LNCaP clone FGC (cell line): ENCODE data around the gene KRCC1.

Experiments
- DNase-seq: peaks from one replicate; pipeline ENCODE4 v3.0.0-alpha.2; 2011; ENCODE audit warnings: low read depth
- H3K4me3 ChIP-seq: 2 replicates; pipeline ENCODE4 v1.5.1; 2011; ENCODE audit warnings: mild to moderate bottlenecking, low read depth, low read length, control low read depth
- TF ChIP-seq, protein P1 (sequence below): IDR thresholded peaks from 2 replicates; pipeline ENCODE4 v1.5.1; 2012; ENCODE audit warnings: mild to moderate bottlenecking; ENCODE audit not compliant: control insufficient read depth, insufficient read depth; ENCODE audit errors: extremely low read depth

Gene KRCC1

DNA sequence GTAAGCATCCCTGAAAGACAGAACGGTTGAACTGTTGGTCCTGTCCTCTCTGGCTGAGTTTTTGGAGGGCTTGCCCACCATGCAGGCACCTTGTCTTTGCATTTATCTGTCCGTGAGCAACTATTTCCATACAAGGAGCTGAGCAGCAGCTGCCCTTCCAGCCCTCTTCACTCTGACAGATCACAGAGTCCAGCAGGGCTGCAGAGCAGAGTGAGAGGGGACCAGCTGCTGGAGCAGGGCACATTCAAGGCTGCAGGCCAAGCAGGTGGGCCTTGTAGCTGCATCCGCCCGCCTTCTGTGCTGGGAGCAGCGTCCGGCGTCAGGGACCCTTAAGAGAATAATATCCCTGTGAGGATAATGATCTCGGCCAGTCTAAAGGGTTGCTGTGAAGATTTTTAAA, 21.5 kb upstream of the KRCC1 start:
- DNase-seq: no peak
- TF ChIP-seq, protein P1, sequence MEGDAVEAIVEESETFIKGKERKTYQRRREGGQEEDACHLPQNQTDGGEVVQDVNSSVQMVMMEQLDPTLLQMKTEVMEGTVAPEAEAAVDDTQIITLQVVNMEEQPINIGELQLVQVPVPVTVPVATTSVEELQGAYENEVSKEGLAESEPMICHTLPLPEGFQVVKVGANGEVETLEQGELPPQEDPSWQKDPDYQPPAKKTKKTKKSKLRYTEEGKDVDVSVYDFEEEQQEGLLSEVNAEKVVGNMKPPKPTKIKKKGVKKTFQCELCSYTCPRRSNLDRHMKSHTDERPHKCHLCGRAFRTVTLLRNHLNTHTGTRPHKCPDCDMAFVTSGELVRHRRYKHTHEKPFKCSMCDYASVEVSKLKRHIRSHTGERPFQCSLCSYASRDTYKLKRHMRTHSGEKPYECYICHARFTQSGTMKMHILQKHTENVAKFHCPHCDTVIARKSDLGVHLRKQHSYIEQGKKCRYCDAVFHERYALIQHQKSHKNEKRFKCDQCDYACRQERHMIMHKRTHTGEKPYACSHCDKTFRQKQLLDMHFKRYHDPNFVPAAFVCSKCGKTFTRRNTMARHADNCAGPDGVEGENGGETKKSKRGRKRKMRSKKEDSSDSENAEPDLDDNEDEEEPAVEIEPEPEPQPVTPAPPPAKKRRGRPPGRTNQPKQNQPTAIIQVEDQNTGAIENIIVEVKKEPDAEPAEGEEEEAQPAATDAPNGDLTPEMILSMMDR: no peak
- no peak overlapping the region for H3K4me3 ChIP-seq

DNA sequence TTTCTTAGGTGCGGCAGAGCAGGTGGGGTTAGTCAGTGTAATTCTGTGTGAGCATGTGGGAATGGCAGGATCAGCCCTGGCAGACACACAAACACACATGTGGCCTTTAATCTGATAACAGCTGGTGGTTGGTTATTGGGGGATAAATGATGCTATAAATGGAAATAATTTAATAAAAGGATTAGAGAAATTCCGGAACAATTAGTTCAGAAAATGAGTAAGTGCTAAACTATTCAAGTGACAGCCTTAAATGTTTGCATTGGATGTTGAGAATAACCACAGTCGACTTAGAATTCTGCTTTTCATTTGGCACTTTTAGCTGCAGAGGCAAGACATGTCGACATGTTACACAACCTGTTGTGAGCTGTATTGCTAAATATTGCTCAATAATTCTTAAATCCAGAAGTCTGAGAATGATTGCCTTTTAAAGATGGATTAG, 19.3 kb upstream of the KRCC1 start:
- H3K4me3 ChIP-seq: no peak overlapping the region
- DNase-seq: no peak
- TF ChIP-seq, protein P1: no peak

DNA sequence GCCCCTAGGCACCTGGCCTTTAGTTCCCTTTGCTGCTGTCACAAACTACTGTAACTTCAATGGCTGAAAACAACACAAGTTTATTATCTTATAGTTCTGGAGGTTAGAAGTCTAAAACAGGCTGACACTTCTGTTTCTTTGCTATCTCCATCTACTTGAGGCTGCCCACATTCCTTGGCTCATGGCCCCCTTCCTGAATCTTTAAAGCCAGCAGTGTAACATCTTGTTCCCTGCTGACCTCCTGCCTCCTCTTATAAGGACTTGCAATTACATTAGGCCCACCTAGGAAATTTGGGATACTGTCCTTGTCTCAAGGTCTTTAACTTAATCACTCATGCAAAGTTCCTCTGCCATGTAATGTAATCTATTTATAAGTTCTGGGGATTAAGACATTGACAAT, 18.6 kb upstream of the KRCC1 start:
- TF ChIP-seq, protein P1: no peak
- no peak for DNase-seq
- no peak overlapping the region for H3K4me3 ChIP-seq

DNA sequence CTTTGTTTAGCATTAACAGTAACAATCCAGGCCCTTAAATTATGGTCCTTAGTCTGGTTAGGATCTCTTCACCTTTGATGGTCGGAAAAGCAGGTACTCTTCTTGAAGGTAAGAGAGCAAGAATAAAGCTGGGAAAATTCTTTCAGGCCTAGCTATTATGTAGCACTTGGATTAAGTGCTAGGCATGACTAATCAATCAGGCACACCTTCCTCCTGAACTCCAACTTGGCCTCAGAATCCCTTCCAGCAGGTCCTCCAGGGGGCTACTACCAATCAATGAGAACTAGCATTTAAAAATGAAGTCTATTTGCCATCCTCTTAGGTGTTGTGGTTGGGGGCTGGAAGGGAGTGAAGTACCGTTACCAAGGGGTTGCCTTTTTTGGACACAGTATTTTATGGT, 15.8 kb upstream of the KRCC1 start:
- no peak for DNase-seq
- H3K4me3 ChIP-seq: no peak overlapping the region
- TF ChIP-seq, protein P1: no peak

DNA sequence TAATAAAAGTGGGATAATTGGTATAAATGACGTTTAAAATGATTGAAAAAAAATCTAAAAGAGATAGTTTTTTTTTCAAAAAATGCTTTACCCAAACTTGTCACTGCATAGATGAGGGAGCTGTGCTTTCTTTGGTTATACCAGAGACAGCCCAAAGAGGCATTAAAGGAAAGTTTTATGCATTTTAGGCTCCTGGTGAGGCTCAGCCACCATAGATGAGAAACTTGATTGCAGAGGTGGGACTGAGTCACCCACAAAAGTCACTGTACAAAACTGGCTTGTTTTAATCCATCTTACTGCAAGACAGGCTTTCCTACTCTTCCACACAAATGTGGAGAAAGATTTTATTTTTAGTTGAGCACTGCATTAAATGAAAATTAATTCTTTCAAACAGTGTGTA, 14.5 kb upstream of the KRCC1 start:
- H3K4me3 ChIP-seq: no peak overlapping the region
- TF ChIP-seq, protein P1: no peak
- no peak for DNase-seq

DNA sequence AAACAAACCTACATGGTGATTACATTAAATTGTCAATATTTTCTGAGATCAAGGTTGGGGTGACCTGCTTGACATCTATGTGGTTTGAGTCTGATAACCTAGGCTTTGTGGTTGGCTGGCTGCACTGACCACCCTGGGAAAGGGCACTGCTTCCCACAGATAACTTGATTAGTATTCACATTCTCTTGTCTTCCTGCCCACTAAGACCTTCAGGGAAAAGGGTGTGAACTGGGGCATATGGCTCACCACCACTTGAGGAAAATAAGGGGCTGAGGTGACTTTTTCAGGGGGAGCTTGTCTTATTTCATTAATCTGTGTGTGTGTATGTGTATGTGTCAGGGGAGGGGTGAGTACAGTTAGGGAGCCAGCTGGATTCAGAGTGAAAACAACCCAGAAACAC, 13.5 kb upstream of the KRCC1 start:
- TF ChIP-seq, protein P1: no peak
- DNase-seq: no peak
- H3K4me3 ChIP-seq: no peak overlapping the region

DNA sequence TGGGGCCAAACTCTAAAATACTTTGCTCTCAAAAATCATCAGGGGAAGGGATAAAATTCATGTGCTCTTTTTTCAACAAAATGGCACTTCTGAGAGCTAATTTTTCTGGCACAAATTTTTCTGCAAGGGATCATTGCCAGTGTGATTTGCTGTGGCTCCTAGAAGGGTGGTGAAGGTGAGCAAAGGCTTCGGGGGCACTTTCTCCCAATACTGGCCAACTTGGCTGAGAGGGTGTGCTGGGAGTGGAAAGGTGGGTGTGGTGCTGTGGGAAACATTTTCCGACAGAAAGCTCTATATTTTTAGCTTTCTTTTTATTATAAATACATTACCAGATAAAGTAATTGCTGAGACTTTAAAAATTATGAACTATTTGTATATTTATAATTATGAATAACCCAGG, 12.5 kb upstream of the KRCC1 start:
- TF ChIP-seq, protein P1: no peak
- DNase-seq: no peak
- no peak overlapping the region for H3K4me3 ChIP-seq
